ENCODE measurements around the gene RETREG1. TPM values are rescaled to one million over a fixed set of nuclear protein-coding genes. Genes with fewer than 3 reads are reported as not detected.

Gene RETREG1
- total and polyA plus RNA-seq, 2 experiments from 2014 or later, result 23.8 to 24.0 TPM

DNA sequence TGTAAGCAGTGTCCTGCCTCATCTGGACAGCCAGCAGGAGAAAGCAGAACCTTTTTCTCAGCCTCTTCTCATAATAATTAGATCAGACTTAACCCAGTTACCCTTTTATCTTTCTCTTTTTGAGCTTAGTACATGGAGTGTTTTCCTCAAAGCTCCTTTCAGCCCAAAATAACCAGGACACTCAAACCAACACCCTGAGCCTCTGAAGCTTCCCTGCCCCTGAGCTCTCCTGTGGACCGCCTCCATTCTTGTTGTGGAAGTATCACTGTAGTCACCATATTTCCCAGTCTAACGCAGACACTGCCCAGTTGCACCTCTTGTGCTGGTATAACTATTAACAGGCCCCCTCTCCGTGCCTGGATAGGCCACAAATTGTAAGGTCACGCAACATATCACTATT is 97.4 kb downstream of the RETREG1 start:
- Histone ChIP-seq H2AFZ (no peak overlapping the region), H3K27ac (peak overlapping the region; percentile 97), H3K4me3 (no peak overlapping the region), H3K4me2 (no peak overlapping the region), H3K9me3 (ENCODE audit: low read depth) (no peaks in the 10 kb centered on the region), H3K27me3 (no peaks in the 10 kb centered on the region), H3K4me1 (ENCODE audit: insufficient read depth) (peaks cover 22% of the 10 kb centered on the region), H3K79me2 (no peaks in the 10 kb centered on the region), H4K20me1 (ENCODE audit: insufficient read depth, poor library complexity, severe bottlenecking) (no peaks in the 10 kb centered on the region), H3K9me2 (replicated peaks; ENCODE audit: insufficient read depth) (no peaks in the 10 kb centered on the region), H3K36me3 (replicated peaks; ENCODE audit: insufficient read depth, low read depth) (no peaks in the 10 kb centered on the region)
- no peak for DNase-seq (ENCODE audit: low spot score)
- TF ChIP-seq EZH2phosphoT487 (IDR thresholded peaks at IDR 0.05; ENCODE audit: low read depth, severe bottlenecking, unreplicated experiment) (no peak), EZH2 (IDR thresholded peaks at IDR 0.05; ENCODE audit: borderline replicate concordance) (no peak)
- TF ChIP-seq, protein P1, sequence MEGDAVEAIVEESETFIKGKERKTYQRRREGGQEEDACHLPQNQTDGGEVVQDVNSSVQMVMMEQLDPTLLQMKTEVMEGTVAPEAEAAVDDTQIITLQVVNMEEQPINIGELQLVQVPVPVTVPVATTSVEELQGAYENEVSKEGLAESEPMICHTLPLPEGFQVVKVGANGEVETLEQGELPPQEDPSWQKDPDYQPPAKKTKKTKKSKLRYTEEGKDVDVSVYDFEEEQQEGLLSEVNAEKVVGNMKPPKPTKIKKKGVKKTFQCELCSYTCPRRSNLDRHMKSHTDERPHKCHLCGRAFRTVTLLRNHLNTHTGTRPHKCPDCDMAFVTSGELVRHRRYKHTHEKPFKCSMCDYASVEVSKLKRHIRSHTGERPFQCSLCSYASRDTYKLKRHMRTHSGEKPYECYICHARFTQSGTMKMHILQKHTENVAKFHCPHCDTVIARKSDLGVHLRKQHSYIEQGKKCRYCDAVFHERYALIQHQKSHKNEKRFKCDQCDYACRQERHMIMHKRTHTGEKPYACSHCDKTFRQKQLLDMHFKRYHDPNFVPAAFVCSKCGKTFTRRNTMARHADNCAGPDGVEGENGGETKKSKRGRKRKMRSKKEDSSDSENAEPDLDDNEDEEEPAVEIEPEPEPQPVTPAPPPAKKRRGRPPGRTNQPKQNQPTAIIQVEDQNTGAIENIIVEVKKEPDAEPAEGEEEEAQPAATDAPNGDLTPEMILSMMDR (IDR thresholded peaks at IDR 0.05; ENCODE audit: poor library complexity), result no peak
- 90% methylated on average over 4 of the region's 4 CpGs for WGBS (ENCODE audit: low lambda C conversion rate, missing lambda C conversion rate)

DNA sequence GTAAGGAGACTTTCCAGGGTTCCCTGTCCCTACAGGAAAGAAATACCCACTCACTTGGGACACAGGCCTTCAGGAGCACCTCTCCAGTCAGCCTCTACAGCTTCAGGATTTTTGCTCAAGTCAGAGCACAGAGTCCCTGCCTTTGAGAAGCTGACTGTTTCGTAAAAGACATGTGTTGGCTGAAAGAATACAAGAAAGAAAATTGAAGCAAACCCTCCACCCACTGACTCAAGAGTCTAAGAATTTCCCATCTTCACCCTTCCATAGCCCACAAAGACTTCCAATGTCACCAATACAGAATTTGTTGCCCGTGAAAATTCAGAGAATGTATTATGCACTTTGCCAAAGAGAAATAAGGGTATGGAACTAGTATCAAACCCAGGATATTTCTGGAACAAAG is 98.2 kb downstream of the RETREG1 start:
- Histone ChIP-seq H4K20me1 (ENCODE audit: insufficient read depth, poor library complexity, severe bottlenecking) (no peaks in the 10 kb centered on the region), H3K79me2 (no peaks in the 10 kb centered on the region), H3K9me3 (ENCODE audit: low read depth) (no peaks in the 10 kb centered on the region), H3K4me3 (no peak overlapping the region), H3K9me2 (replicated peaks; ENCODE audit: insufficient read depth) (no peaks in the 10 kb centered on the region), H2AFZ (no peak overlapping the region), H3K4me1 (ENCODE audit: insufficient read depth) (peaks cover 22% of the 10 kb centered on the region), H3K27ac (no peak overlapping the region), H3K36me3 (replicated peaks; ENCODE audit: insufficient read depth, low read depth) (no peaks in the 10 kb centered on the region), H3K4me2 (no peak overlapping the region), H3K27me3 (no peaks in the 10 kb centered on the region)
- WGBS (ENCODE audit: low lambda C conversion rate, missing lambda C conversion rate), result 91% methylated on average over 2 of the region's 2 CpGs
- TF ChIP-seq EZH2 (IDR thresholded peaks at IDR 0.05; ENCODE audit: borderline replicate concordance), result no peak
- DNase-seq (ENCODE audit: low spot score), result no peak

DNA sequence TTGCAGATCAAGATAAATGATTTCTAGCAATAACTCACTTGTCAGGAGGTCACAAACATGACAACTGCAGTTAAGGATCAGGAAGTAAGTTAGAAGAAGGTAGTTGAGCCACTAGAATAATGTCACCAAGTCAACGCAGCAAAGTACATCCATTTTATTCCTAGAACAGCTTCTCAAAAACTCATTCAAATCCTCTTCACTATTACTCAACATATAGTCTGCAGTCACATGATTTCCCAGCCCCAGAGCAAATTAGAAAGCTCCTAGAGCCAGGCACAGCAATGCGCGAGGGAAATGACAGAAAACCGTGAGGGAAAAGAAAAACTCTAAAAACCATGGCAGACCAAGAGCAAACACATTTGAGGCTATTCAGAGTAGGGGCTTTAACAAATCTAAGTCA is 101.3 kb downstream of the RETREG1 start:
- H3K79me2 ChIP-seq, result no peaks in the 10 kb centered on the region
- no peak overlapping the region for H2AFZ ChIP-seq
- H4K20me1 ChIP-seq (ENCODE audit: insufficient read depth, poor library complexity, severe bottlenecking), result no peaks in the 10 kb centered on the region
- no peaks in the 10 kb centered on the region for H3K27me3 ChIP-seq
- H3K9me2 ChIP-seq (replicated peaks; ENCODE audit: insufficient read depth), result no peaks in the 10 kb centered on the region
- 76% methylated on average over 4 of the region's 4 CpGs for WGBS (ENCODE audit: low lambda C conversion rate, missing lambda C conversion rate)
- no peaks in the 10 kb centered on the region for H3K36me3 ChIP-seq (replicated peaks; ENCODE audit: insufficient read depth, low read depth)
- no peak for DNase-seq (ENCODE audit: low spot score)
- TF ChIP-seq, protein P1 (IDR thresholded peaks at IDR 0.05; ENCODE audit: poor library complexity), result no peak
- TF ChIP-seq EZH2phosphoT487 (IDR thresholded peaks at IDR 0.05; ENCODE audit: low read depth, severe bottlenecking, unreplicated experiment) (no peak), EZH2 (IDR thresholded peaks at IDR 0.05; ENCODE audit: borderline replicate concordance) (no peak)
- H3K9me3 ChIP-seq (ENCODE audit: low read depth), result no peaks in the 10 kb centered on the region
- no peak overlapping the region for H3K4me3 ChIP-seq
- no peak overlapping the region for H3K27ac ChIP-seq
- H3K4me2 ChIP-seq, result no peak overlapping the region
- peaks cover 5% of the 10 kb centered on the region for H3K4me1 ChIP-seq (ENCODE audit: insufficient read depth)

DNA sequence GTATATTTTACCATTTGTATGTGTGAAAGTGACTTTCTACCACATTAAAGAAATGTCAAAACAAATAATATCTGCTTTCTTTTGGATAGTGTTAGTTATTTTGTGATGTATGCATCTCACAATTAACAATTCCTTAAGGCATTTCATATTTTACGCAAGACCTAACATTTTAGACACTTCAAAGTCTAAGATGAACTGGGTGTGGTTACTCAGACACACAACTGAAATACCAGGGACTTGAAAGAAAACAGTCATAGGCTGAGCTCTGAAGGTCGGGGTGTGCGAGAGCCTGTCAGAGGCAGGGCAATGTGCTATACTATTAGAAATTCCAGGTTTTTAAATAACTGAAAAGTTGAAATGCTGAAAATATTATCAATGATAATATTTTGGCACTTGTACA is 106.7 kb downstream of the RETREG1 start:
- 80% methylated on average over 3 of the region's 3 CpGs for WGBS (ENCODE audit: low lambda C conversion rate, missing lambda C conversion rate)
- TF ChIP-seq EZH2 (IDR thresholded peaks at IDR 0.05; ENCODE audit: borderline replicate concordance) (no peak), EZH2phosphoT487 (IDR thresholded peaks at IDR 0.05; ENCODE audit: low read depth, severe bottlenecking, unreplicated experiment) (no peak)
- TF ChIP-seq, protein P1 (IDR thresholded peaks at IDR 0.05; ENCODE audit: poor library complexity), result no peak

More for the DNA sequence above, 106.7 kb downstream of the RETREG1 start:
- DNase-seq (ENCODE audit: low spot score), result no peak
- Histone ChIP-seq H3K4me2 (no peak overlapping the region), H3K9me3 (ENCODE audit: low read depth) (no peaks in the 10 kb centered on the region), H3K4me3 (no peak overlapping the region), H3K27me3 (no peaks in the 10 kb centered on the region), H3K36me3 (replicated peaks; ENCODE audit: insufficient read depth, low read depth) (no peaks in the 10 kb centered on the region), H3K4me1 (ENCODE audit: insufficient read depth) (no peaks in the 10 kb centered on the region), H3K9me2 (replicated peaks; ENCODE audit: insufficient read depth) (no peaks in the 10 kb centered on the region), H3K27ac (no peak overlapping the region), H2AFZ (no peak overlapping the region), H3K79me2 (no peaks in the 10 kb centered on the region), H4K20me1 (ENCODE audit: insufficient read depth, poor library complexity, severe bottlenecking) (no peaks in the 10 kb centered on the region)
